H1 (cell line): ENCODE data around the gene FBLN2. TPM values are rescaled to one million over a fixed set of nuclear protein-coding genes. Genes with fewer than 3 reads are reported as not detected.

Experiments used
- CTCF ChIA-PET: fragments of 300-600 bp; sonication (Branson Sonifier 250); formaldehyde crosslinking; loops from one replicate; lab custom pipeline; 2021; ENCODE audit not compliant: partially characterized antibody; lab: Charles Lee
- POLR2A ChIA-PET: fragments of 300-600 bp; sonication (Branson Sonifier 250); formaldehyde crosslinking; loops from one replicate; lab custom pipeline; 2021; ENCODE audit warnings: inconsistent platforms; ENCODE audit not compliant: partially characterized antibody; lab: Charles Lee
- DNase-seq, 2 experiments: peaks; one replicate each; pipeline versions ENCODE4 v3.0.0 to v3.0.0-alpha.2; 2010 to 2022; ENCODE audit warnings: low spot score in 2 of 2, low read depth in 1 of 2, mixed read lengths in 1 of 2
- FAIRE-seq: peaks from 2 replicates; lab custom pipeline; 2011; peaks lifted over from hg19 to GRCh38; lab: Jason Lieb, UNC
- H2AFZ ChIP-seq: 2 replicates; pipeline ENCODE4 v1.8.1; 2012; ENCODE audit warnings: low read length, inconsistent platforms
- H2AK5ac ChIP-seq: 2 replicates; pipeline ENCODE4 v1.6.1; 2013; ENCODE audit warnings: low read depth, low read length
- H2BK120ac ChIP-seq: replicated peaks from 2 replicates; pipeline ENCODE3; 2013; ENCODE audit warnings: low read depth, low read length, inconsistent platforms
- H2BK12ac ChIP-seq: 2 replicates; pipeline ENCODE4 v1.6.1; 2013; ENCODE audit warnings: low read depth, low read length
- H2BK15ac ChIP-seq: 2 replicates; pipeline ENCODE4 v1.6.1; 2013; ENCODE audit warnings: low read length
- H2BK20ac ChIP-seq: 2 replicates; pipeline ENCODE4 v1.6.1; 2013; ENCODE audit warnings: low read length
- H2BK5ac ChIP-seq: 2 replicates; pipeline ENCODE4 v1.6.1; 2013; ENCODE audit warnings: low read depth, low read length
- H3K14ac ChIP-seq: 2 replicates; pipeline ENCODE4 v1.6.1; 2013; ENCODE audit warnings: inconsistent platforms; ENCODE audit not compliant: insufficient read length
- H3K18ac ChIP-seq: 2 replicates; pipeline ENCODE4 v1.6.1; 2013; ENCODE audit warnings: low read length; ENCODE audit errors: extremely low read depth
- H3K23ac ChIP-seq: 2 replicates; pipeline ENCODE4 v1.6.1; 2013; ENCODE audit warnings: inconsistent platforms; ENCODE audit not compliant: insufficient read length
- H3K23me2 ChIP-seq: 2 replicates; pipeline ENCODE4 v1.6.1; 2013; ENCODE audit warnings: low read depth, low read length
- H3K27ac ChIP-seq: 2 replicates; pipeline ENCODE4 v1.6.1; 2011; ENCODE audit warnings: low read depth, low read length, inconsistent platforms
- H3K27me3 ChIP-seq, 4 experiments: replicated peaks in 1 of 4; 1 replicate in 1 of 4; 2 replicates in 3 of 4; pipeline versions ENCODE4 v1.6.1 to v1.8.1; 2011 to 2013; ENCODE audit warnings: low read length in 3 of 4, mild to moderate bottlenecking in 3 of 4, inconsistent platforms in 2 of 4, mixed read lengths in 2 of 4, moderate library complexity in 1 of 4; ENCODE audit not compliant: control insufficient read depth in 3 of 4, insufficient read depth in 3 of 4; ENCODE audit errors: extremely low read depth in 1 of 4
- H3K36me3 ChIP-seq, 4 experiments: 2 replicates each; pipeline versions ENCODE4 v1.6.1 to v1.8.1; 2011 to 2013; ENCODE audit warnings: mild to moderate bottlenecking in 4 of 4, low read length in 3 of 4, moderate library complexity in 2 of 4, control low read depth in 1 of 4, inconsistent platforms in 1 of 4; ENCODE audit not compliant: insufficient read depth in 4 of 4, control insufficient read depth in 2 of 4
- H3K4ac ChIP-seq: replicated peaks from 2 replicates; pipeline ENCODE3; 2013; ENCODE audit warnings: low read length, low read depth, mixed read lengths, inconsistent platforms; ENCODE audit not compliant: insufficient read length
- H3K4me1 ChIP-seq, 4 experiments: replicated peaks in 1 of 4; 1 replicate in 1 of 4; 2 replicates in 3 of 4; pipeline versions ENCODE4 v1.6.1 to v1.8.1; 2011 to 2013; ENCODE audit warnings: low read length in 3 of 4, inconsistent platforms in 2 of 4, mixed read lengths in 1 of 4; ENCODE audit not compliant: insufficient read depth in 4 of 4, control insufficient read depth in 3 of 4
- H3K4me2 ChIP-seq, 2 experiments: 2 replicates each; pipeline versions ENCODE4 v1.6.1 to v1.8.1; 2011 to 2013; ENCODE audit warnings: low read depth in 2 of 2, low read length in 2 of 2, control low read depth in 1 of 2, inconsistent platforms in 1 of 2, mild to moderate bottlenecking in 1 of 2; ENCODE audit not compliant: insufficient read depth in 1 of 2
- H3K4me3 ChIP-seq, 4 experiments: fragments of 200-600, 300-600 bp in 1 of 4; sonication (generic), shearing (Covaris generic), sonication (Bioruptor Twin) in 1 of 4; 2 replicates each; pipeline versions ENCODE4 v1.5.1 to v1.8.1; 2011 to 2016; ENCODE audit warnings: low read length in 4 of 4, low read depth in 3 of 4, control low read depth in 2 of 4, inconsistent platforms in 2 of 4, mild to moderate bottlenecking in 2 of 4, mixed read lengths in 1 of 4, moderate library complexity in 1 of 4; ENCODE audit not compliant: insufficient read depth in 2 of 4; ENCODE audit errors: extremely low read depth in 1 of 4
- H3K56ac ChIP-seq: replicated peaks from 2 replicates; pipeline ENCODE3; 2013; ENCODE audit warnings: low read depth, mild to moderate bottlenecking, mixed read lengths, low read length, inconsistent platforms; ENCODE audit not compliant: insufficient read length
- H3K79me1 ChIP-seq: 2 replicates; pipeline ENCODE4 v1.6.1; 2013; ENCODE audit warnings: low read depth, low read length, control low read depth
- H3K79me2 ChIP-seq, 2 experiments: 2 replicates each; pipeline versions ENCODE4 v1.6.1 to v1.8.1; 2012 to 2013; ENCODE audit warnings: low read length in 2 of 2, mild to moderate bottlenecking in 2 of 2, inconsistent platforms in 1 of 2; ENCODE audit not compliant: insufficient read depth in 2 of 2, control insufficient read depth in 1 of 2
- H3K9ac ChIP-seq, 4 experiments: replicated peaks in 1 of 4; 1 replicate in 1 of 4; 2 replicates in 3 of 4; pipeline versions ENCODE4 v1.6.1 to v1.8.1; 2011 to 2013; ENCODE audit warnings: low read depth in 3 of 4, low read length in 3 of 4, control low read depth in 2 of 4, mild to moderate bottlenecking in 2 of 4, moderate library complexity in 2 of 4, inconsistent platforms in 1 of 4; ENCODE audit errors: extremely low read depth in 1 of 4
- H3K9me3 ChIP-seq, 2 experiments: 2 replicates each; pipeline versions ENCODE4 v1.6.1 to v1.8.1; 2012 to 2013; ENCODE audit warnings: mild to moderate bottlenecking in 2 of 2, moderate library complexity in 2 of 2, control low read depth in 1 of 2, inconsistent platforms in 1 of 2, low read depth in 1 of 2, low read length in 1 of 2, mixed read lengths in 1 of 2; ENCODE audit not compliant: insufficient read depth in 2 of 2
- H4K20me1 ChIP-seq, 2 experiments: replicated peaks in 1 of 2; 2 replicates each; pipeline versions ENCODE3 to v1.8.1; 2011 to 2013; ENCODE audit warnings: inconsistent platforms in 2 of 2, low read length in 2 of 2, mild to moderate bottlenecking in 1 of 2; ENCODE audit not compliant: insufficient read depth in 2 of 2, control insufficient read depth in 1 of 2
- H4K5ac ChIP-seq: 2 replicates; pipeline ENCODE4 v1.6.1; 2013; ENCODE audit warnings: low read length, low read depth, mixed read lengths, inconsistent platforms; ENCODE audit not compliant: insufficient read length
- H4K8ac ChIP-seq: 2 replicates; pipeline ENCODE4 v1.8.0; 2013; ENCODE audit warnings: mild to moderate bottlenecking, moderate library complexity, low read length, inconsistent platforms; ENCODE audit not compliant: insufficient read depth; ENCODE audit errors: extremely low read depth
- H4K91ac ChIP-seq: replicated peaks from 2 replicates; pipeline ENCODE3; 2013; ENCODE audit warnings: low read length, mixed read lengths, inconsistent platforms; ENCODE audit not compliant: insufficient read length
- CBX5 ChIP-seq: fragments of 300-800, 300-1000 bp; sonication (generic); IDR thresholded peaks from 2 replicates; pipeline ENCODE4 v1.7.1; 2016; ENCODE audit warnings: antibody characterized with exemption, low read length, low read depth
- E2F6 ChIP-seq: IDR thresholded peaks from 2 replicates; pipeline ENCODE4 v1.6.1; 2012; ENCODE audit warnings: inconsistent platforms
- EP300 ChIP-seq, 2 experiments: IDR thresholded peaks; 1 replicate in 1 of 2; 2 replicates in 1 of 2; pipeline ENCODE4 v1.6.1; 2011 to 2012; ENCODE audit warnings: low read depth in 2 of 2, low read length in 2 of 2, mild to moderate bottlenecking in 2 of 2, borderline replicate concordance in 1 of 2, inconsistent platforms in 1 of 2, moderate library complexity in 1 of 2
- FOSL1 ChIP-seq: IDR thresholded peaks from 2 replicates; pipeline ENCODE4 v1.6.1; 2011; ENCODE audit warnings: mild to moderate bottlenecking, low read depth, low read length, moderate library complexity; ENCODE audit not compliant: insufficient read depth
- JUND ChIP-seq: IDR thresholded peaks from 2 replicates; pipeline ENCODE4 v1.6.1; 2011; ENCODE audit warnings: mild to moderate bottlenecking, improper control_type of control experiment, low read length
- KDM1A ChIP-seq: fragments of 200-600, 300-600 bp; sonication (generic); IDR thresholded peaks from 2 replicates; pipeline ENCODE4 v1.7.1; 2016; ENCODE audit warnings: mild to moderate bottlenecking, low read length, borderline replicate concordance
- PHF8 ChIP-seq: fragments of 200-600 bp; sonication (generic); conservative IDR thresholded peaks from 2 replicates; pipeline ENCODE4 v1.7.1; 2012; ENCODE audit warnings: low read depth, mild to moderate bottlenecking, inconsistent platforms, low read length, moderate library complexity
- POLR2A ChIP-seq, 2 experiments: IDR thresholded peaks; 1 replicate in 1 of 2; 2 replicates in 1 of 2; pipeline ENCODE4 v1.6.1; 2011; ENCODE audit warnings: low read depth in 2 of 2, low read length in 2 of 2, mild to moderate bottlenecking in 2 of 2; ENCODE audit errors: control extremely low read depth in 1 of 2
- RBBP5 ChIP-seq: IDR thresholded peaks from 2 replicates; pipeline ENCODE4 v1.7.1; 2012; ENCODE audit warnings: low read depth, mild to moderate bottlenecking, inconsistent platforms, low read length, moderate library complexity, borderline replicate concordance
- SAP30 ChIP-seq: fragments of 300-600 bp; sonication (generic); IDR thresholded peaks from 2 replicates; pipeline ENCODE4 v1.7.1; 2012; ENCODE audit warnings: low read length, moderate library complexity, mild to moderate bottlenecking, inconsistent platforms; ENCODE audit not compliant: insufficient read depth, insufficient replicate concordance
- SP1 ChIP-seq: IDR thresholded peaks from 2 replicates; pipeline ENCODE4 v1.6.1; 2011; ENCODE audit warnings: low read depth, low read length
- TAF1 ChIP-seq: IDR thresholded peaks from 2 replicates; pipeline ENCODE4 v1.6.1; 2011; ENCODE audit warnings: mild to moderate bottlenecking, low read depth, low read length
- TBP ChIP-seq: IDR thresholded peaks from 2 replicates; pipeline ENCODE4 v1.6.1; 2011; ENCODE audit warnings: low read depth, low read length, improper control_type of control experiment
- TCF12 ChIP-seq: IDR thresholded peaks from 2 replicates; pipeline ENCODE4 v1.6.1; 2011; ENCODE audit warnings: low read depth, mild to moderate bottlenecking, low read length
- WGBS, 2 experiments: shearing (Covaris generic) in 1 of 2; methylation state at CpG; one replicate each; pipeline versions ENCODE4 v1.1.6 to v1.1.7; 2013 to 2015; ENCODE audit warnings: low lambda C conversion rate in 2 of 2, mixed read lengths in 2 of 2, inconsistent platforms in 1 of 2, low coverage in 1 of 2, missing lambda C conversion rate in 1 of 2; ENCODE audit not compliant: insufficient replicate concordance in 2 of 2, insufficient coverage in 1 of 2, insufficient read length in 1 of 2; ENCODE audit errors: extremely low coverage in 1 of 2, missing lambda C conversion rate in 1 of 2; 5-methylcytosine and 5-hydroxymethylcytosine counted together
- polyA plus RNA-seq, 7 experiments: library from polyadenylated mRNA; depleted of rRNA in 3 of 7; stranded (reverse) in 5 of 7; unstranded in 2 of 7; fragments of >200 nt in 5 of 7; fragments of 200-250 nt in 2 of 7; gene quantifications; 1 replicate in 5 of 7; 2 replicates in 1 of 7; 4 replicates in 1 of 7; pipeline versions ENCODE4 v1.2.1 to v1.2.3, GENCODE V29; 2011 to 2013; ENCODE audit warnings: missing spikeins in 2 of 7, mixed read lengths in 2 of 7
- total RNA-seq: library from RNA; stranded (reverse); fragmentation: NEBNext Ultra II Directional; extraction: Animal tissue kit (Norgen Biotek cat#: 25700); gene quantifications from 2 replicates; pipeline ENCODE4 v1.2.1, GENCODE V29; 2021

Gene FBLN2
- total and polyA plus RNA-seq, 2 of the 8 experiments (the other 6 are each of a cell fraction or from before 2014, with no cell fraction given): 17.4 to 24.2 TPM

DNA sequence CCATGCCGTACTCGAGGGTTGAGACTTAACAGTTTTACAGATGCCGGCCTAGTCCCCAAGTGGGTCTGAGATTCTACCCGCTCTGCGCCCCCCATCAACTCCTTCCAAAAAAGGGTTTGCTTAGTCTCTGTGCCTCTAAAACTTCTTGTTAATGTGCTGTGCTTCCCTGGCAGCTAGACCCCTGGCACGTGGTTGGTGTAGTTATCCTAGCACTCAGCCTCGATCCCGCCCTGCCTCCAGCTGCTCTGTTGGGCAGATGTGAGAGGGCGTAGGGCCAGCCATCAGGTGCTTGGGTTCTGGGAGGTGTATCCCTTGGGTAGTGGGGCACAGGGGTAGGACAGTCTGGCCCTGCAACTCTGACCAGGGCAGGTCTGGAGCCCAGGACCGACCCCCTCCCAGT, 79.5 kb downstream of the FBLN2 start:
- H4K8ac ChIP-seq: no peak overlapping the region
- TF ChIP-seq TAF1 (no peak), EP300 (IDR thresholded peaks at IDR 0.05; ENCODE audit: borderline replicate concordance in 1 of 2, low read depth in 2 of 2, low read length in 2 of 2) (no peak), E2F6 (no peak), SAP30 (no peak), PHF8 (no peak), CBX5 (no peak), TCF12 (no peak), SP1 (no peak), KDM1A (no peak), POLR2A (IDR thresholded peaks at IDR 0.05; ENCODE audit: control extremely low read depth in 1 of 2, low read depth in 2 of 2, low read length in 2 of 2) (no peak), RBBP5 (no peak), TBP (no peak), FOSL1 (no peak), JUND (no peak)

More for the DNA sequence above, 79.5 kb downstream of the FBLN2 start:
- Histone ChIP-seq H3K9me3 (no peaks in the 10 kb centered on the region), H3K4me2 (no peak overlapping the region), H4K91ac (no peak overlapping the region), H3K4me3 (no peak overlapping the region), H3K14ac (no peak overlapping the region), H3K4ac (no peak overlapping the region), H3K27ac (no peak overlapping the region), H2BK20ac (no peak overlapping the region), H4K20me1 (no peaks in the 10 kb centered on the region), H3K36me3 (no peaks in the 10 kb centered on the region), H3K27me3 (no peaks in the 10 kb centered on the region), H4K5ac (no peak overlapping the region), H3K18ac (no peak overlapping the region), H2BK120ac (no peak overlapping the region), H3K56ac (no peak overlapping the region), H2AFZ (no peak overlapping the region), H2BK15ac (no peak overlapping the region), H3K23me2 (no peaks in the 10 kb centered on the region), H3K79me2 (no peaks in the 10 kb centered on the region), H2BK5ac (no peak overlapping the region), H3K9ac (no peak overlapping the region), H2BK12ac (no peak overlapping the region), H3K79me1 (no peaks in the 10 kb centered on the region), H3K4me1 (no peaks in the 10 kb centered on the region), H2AK5ac (no peak overlapping the region), H3K23ac (no peak overlapping the region)
- WGBS, 2 experiments: 84% methylated on average over 8 of the region's 10 CpGs; no CpG with 5 or more reads in 1 of the 2 experiments
- ChIA-PET POLR2A (no interaction called here), CTCF (interaction anchor here (1.0 to 12.6 kb wide), 4 partner anchors 21 to 134 kb away, joined by 3 to 165 read pairs (median 4); no protein-coding TSS in a partner anchor)
- FAIRE-seq (no peak), DNase-seq (no peak)
